HUES6 (cell line): ENCODE results near the gene BLVRB.
A peak's percentile ranks its signal among the peaks of the same experiment; 100 is the strongest.

Experiments used
- H3K27ac ChIP-seq: 2 replicates; pipeline ENCODE4 v1.7.0; 2013; ENCODE audit warnings: low read depth, mild to moderate bottlenecking, low read length, inconsistent platforms
- H3K27me3 ChIP-seq: 2 replicates; pipeline ENCODE4 v1.6.1; 2013; ENCODE audit warnings: low read length; ENCODE audit not compliant: control insufficient read depth, insufficient read depth
- H3K36me3 ChIP-seq: 2 replicates; pipeline ENCODE4 v1.6.1; 2013; ENCODE audit warnings: low read length; ENCODE audit not compliant: control insufficient read depth, insufficient read depth
- H3K4me1 ChIP-seq: 2 replicates; pipeline ENCODE4 v1.6.1; 2013; ENCODE audit warnings: low read length; ENCODE audit not compliant: control insufficient read depth, insufficient read depth
- H3K4me3 ChIP-seq: 2 replicates; pipeline ENCODE4 v1.5.1; 2013; ENCODE audit warnings: low read depth, low read length
- H3K9ac ChIP-seq: one replicate; pipeline ENCODE4 v1.6.1; 2013; ENCODE audit warnings: mild to moderate bottlenecking, low read length
- H3K9me3 ChIP-seq: 2 replicates; pipeline ENCODE4 v1.6.1; 2013; ENCODE audit warnings: low read depth, low read length; ENCODE audit not compliant: control insufficient read depth, insufficient read depth

The BLVRB gene

GRCh38 chr19:40420766-40421765 is 44.5 kb downstream of the BLVRB start:
- Histone ChIP-seq H3K27ac (peak overlapping the region; percentile 82), H3K9me3 (no peaks in the 10 kb centered on the region), H3K4me1 (peaks cover 15% of the 10 kb centered on the region; the same call in 1 of the 2 replicates), H3K27me3 (no peaks in the 10 kb centered on the region), H3K4me3 (peak overlapping the region; percentile 77), H3K9ac (peak overlapping the region; percentile 80), H3K36me3 (peaks cover 12% of the 10 kb centered on the region)

GRCh38 chr19:40420451-40420765 is 45.1 kb downstream of the BLVRB start:
- Histone ChIP-seq H3K36me3 (peaks cover 12% of the 10 kb centered on the region), H3K4me3 (peak overlapping the region; percentile 77), H3K27ac (no peak overlapping the region), H3K9me3 (no peaks in the 10 kb centered on the region), H3K4me1 (peaks cover 15% of the 10 kb centered on the region; the same call in 1 of the 2 replicates), H3K9ac (peak overlapping the region; percentile 80), H3K27me3 (no peaks in the 10 kb centered on the region)

DNA sequence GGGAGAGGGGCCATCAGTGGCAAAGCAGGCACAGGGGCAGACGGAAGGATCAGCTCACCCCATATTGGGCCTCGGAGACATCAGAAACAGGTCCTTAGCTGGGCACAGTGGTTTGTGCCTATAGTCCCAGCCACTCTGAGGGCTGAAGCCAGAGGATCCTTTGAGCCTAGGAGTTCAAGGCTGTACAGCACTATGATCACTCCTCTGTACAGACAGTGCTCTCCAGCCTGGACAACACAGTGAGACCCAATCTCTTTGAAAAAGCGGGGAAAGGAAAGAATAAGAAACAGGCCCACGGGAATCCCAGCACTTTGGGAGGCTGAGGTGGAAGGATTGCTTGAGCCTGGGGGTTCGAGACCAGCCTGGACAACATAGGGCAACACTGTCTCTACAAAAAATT is 45.8 kb downstream of the BLVRB start:
- H3K9me3 ChIP-seq: no peaks in the 10 kb centered on the region
- no peaks in the 10 kb centered on the region for H3K27me3 ChIP-seq
- H3K9ac ChIP-seq: no peak overlapping the region
- H3K36me3 ChIP-seq: peaks cover 12% of the 10 kb centered on the region
- no peak overlapping the region for H3K27ac ChIP-seq
- peaks cover 19% of the 10 kb centered on the region; the same call in 1 of the 2 replicates for H3K4me1 ChIP-seq
- H3K4me3 ChIP-seq: no peak overlapping the region

DNA sequence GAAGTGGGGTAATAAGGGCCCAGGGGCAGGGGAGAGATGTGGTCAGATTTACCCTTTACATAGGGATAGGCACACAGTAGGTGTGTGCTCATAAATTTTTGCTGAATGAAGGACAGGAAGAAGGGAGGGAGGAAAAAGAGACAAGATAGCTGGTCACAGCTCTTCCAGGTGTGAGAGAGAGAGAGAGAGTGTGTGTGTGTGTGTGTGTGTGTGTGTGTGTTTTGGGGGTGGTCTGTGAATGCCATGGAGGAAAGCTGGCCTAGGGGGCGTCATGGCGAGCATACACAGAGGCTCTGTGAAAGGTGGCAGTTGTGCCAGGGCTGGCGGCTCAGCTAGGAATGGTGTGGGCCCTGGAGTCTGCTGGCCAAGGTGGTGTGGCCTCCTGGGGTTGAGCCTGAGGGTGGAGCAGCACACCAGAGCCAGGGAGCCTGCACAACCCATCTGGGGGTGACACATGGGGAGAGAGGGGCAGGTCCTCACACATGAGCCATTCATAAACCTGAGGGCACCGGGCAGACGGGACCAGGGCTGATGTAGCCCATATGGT is 46.4 kb downstream of the BLVRB start:
- Histone ChIP-seq H3K9ac (no peak overlapping the region), H3K27ac (no peak overlapping the region), H3K4me3 (no peak overlapping the region), H3K36me3 (peaks cover 12% of the 10 kb centered on the region), H3K27me3 (no peaks in the 10 kb centered on the region), H3K9me3 (no peaks in the 10 kb centered on the region), H3K4me1 (peaks cover 16% of the 10 kb centered on the region; the same call in 1 of the 2 replicates)

DNA sequence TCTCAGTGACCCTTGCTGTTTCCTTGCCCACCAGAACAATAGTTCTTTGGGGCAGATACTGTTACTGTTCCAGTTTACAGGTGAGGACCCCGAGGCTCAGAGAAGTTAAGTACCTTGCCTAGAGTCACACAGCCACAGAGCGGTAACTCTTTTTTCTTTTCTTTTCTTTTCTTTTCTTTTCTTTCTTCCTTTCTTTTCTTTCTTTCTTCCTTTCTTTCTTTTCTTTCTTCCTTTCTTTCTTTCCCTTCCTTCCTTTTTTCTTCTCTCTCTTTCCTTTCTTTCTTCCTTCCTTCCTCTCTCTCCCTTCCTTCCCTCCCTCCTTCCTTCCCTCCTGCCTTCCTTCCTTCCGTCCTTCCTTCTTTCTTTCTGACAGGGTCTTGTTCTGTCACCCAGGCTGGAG is 47.5 kb downstream of the BLVRB start:
- Histone ChIP-seq H3K36me3 (peaks cover 9% of the 10 kb centered on the region), H3K9ac (no peak overlapping the region), H3K27me3 (no peaks in the 10 kb centered on the region), H3K4me3 (no peak overlapping the region), H3K9me3 (no peaks in the 10 kb centered on the region), H3K27ac (no peak overlapping the region), H3K4me1 (peaks cover 23% of the 10 kb centered on the region)

DNA sequence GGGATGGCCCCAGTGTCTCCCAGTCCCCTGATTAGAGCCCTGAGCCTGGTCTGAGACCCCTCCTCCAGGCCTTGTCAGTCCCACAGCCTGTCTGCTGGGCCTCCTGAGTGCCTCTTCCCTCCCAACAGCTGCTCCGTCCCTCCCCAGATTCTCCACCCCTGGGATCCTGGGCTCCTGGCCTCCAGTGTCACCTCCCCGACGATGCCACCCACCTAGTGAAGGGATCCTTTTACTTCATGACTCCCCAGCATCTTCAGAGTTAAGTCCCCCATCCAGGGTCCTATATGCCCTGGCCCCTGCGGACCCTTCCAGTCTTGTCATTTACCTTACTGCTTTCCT is 47.9 kb downstream of the BLVRB start:
- peaks cover 23% of the 10 kb centered on the region for H3K4me1 ChIP-seq
- no peak overlapping the region for H3K4me3 ChIP-seq
- H3K27me3 ChIP-seq: no peaks in the 10 kb centered on the region
- no peaks in the 10 kb centered on the region for H3K9me3 ChIP-seq
- H3K36me3 ChIP-seq: peaks cover 4% of the 10 kb centered on the region
- H3K9ac ChIP-seq: peak overlapping the region; percentile 13
- H3K27ac ChIP-seq: no peak overlapping the region

DNA sequence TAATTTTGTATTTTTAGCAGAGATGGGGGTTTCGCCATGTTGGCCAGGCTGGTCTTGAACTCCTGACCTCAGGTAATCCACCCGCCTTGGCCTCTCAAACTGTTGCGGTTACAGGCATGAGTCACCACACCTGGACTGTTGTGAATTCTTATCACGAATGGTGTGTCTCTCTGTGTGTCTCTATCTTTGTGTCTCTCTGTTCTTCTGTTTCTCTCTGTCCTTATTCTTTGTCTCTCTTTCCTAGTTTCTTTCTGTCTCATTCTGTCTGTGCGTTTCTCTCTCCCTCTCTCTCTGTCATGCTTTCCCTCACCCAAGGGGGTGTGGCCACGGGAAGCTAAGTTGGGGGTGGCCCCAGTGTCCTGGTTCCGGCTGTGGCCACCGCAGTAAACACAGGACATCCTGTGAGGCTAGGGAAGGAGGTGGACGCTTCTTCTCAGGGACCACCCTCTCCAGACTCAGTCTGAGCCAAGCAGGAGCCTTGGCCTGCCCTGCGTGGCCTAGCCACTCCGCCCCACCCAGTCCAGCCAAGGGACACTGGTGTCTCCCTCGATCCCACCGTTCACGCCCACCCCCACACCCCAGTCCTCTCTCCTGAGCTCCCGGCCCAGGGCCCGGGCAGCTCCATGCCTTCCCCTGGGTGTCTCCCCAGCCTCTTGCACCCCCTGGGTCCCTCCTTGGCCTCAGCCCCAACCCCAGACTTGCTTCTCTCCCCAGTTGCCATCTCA is 48.5 kb downstream of the BLVRB start:
- no peaks in the 10 kb centered on the region for H3K36me3 ChIP-seq
- H3K27ac ChIP-seq: no peak overlapping the region
- no peaks in the 10 kb centered on the region for H3K9me3 ChIP-seq
- peak overlapping the region; percentile 13 for H3K9ac ChIP-seq
- peaks cover 23% of the 10 kb centered on the region for H3K4me1 ChIP-seq
- H3K4me3 ChIP-seq: no peak overlapping the region
- H3K27me3 ChIP-seq: no peaks in the 10 kb centered on the region

DNA sequence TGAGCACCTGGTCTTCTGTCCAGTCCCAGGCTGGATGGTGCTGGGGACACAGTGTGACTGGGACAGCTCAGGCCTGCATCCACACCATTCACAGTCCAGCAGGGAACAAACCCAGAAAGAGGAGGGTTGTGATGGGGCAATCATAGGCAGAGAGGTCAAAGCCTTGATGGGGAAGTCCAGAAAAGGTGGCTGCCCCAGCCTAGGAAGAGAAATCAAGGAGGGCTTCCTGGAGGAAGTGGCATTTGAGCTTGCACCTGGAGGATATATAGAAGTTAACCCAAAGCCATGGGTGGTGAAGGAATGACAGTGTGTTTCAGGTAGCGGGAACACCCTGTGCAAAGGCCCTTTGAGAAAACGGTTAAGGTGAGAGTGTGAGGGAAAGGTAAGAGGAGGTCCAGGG is 49.8 kb downstream of the BLVRB start:
- peaks cover 35% of the 10 kb centered on the region for H3K4me1 ChIP-seq
- H3K9me3 ChIP-seq: no peaks in the 10 kb centered on the region
- H3K27me3 ChIP-seq: no peaks in the 10 kb centered on the region
- H3K4me3 ChIP-seq: no peak overlapping the region
- no peak overlapping the region for H3K9ac ChIP-seq
- no peaks in the 10 kb centered on the region for H3K36me3 ChIP-seq
- no peak overlapping the region for H3K27ac ChIP-seq

DNA sequence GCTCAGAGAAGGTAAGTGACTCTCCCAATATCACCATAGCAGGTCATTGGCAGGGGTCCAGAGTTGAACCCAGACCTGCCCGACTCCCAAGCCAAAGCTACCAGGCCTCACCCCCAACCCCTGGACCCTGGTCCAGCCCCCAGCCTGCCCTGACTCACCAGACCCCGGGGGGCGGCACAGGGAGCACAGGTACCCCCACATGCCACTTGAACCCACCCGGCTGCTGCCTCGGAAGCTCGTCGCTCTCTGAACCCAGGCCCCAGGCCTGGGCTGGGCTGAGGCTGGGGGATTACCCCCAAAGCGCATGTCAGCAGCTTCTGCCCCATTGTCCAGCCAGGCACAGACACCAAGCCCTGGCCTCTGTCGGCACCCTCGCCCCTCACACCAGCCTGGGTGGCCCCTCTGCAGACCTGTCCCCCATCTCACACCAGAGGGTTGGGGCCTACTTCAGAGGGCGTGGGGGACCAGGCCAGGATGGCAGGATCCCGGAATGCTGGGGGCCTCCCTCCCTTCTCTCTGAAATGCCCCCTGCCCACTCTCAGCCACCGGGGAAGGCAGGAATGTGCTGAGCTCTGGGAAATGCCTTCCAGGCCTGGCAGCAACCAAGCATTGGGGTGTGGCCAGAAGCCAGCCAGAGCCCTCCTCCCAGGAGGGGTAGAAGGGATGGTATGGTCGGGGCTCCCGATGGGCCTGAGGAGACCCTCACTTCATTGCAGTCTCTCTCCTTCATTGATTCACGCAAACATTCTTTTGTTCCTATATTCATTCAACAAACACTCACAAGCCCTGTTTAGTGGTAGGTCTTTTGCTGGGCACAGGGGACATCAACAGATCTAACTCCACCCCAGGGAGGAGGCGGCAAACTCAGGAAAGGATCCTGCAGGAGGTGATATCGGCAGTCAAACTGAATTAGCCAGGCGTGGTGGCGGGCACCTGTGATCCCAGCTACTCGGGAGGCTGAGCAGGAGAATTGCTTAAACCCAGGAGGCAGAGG is 50.7 kb downstream of the BLVRB start:
- no peak overlapping the region for H3K27ac ChIP-seq
- H3K9ac ChIP-seq: no peak overlapping the region
- H3K27me3 ChIP-seq: no peaks in the 10 kb centered on the region
- no peak overlapping the region for H3K4me3 ChIP-seq
- no peaks in the 10 kb centered on the region for H3K36me3 ChIP-seq
- no peaks in the 10 kb centered on the region for H3K9me3 ChIP-seq
- peaks cover 37% of the 10 kb centered on the region for H3K4me1 ChIP-seq

DNA sequence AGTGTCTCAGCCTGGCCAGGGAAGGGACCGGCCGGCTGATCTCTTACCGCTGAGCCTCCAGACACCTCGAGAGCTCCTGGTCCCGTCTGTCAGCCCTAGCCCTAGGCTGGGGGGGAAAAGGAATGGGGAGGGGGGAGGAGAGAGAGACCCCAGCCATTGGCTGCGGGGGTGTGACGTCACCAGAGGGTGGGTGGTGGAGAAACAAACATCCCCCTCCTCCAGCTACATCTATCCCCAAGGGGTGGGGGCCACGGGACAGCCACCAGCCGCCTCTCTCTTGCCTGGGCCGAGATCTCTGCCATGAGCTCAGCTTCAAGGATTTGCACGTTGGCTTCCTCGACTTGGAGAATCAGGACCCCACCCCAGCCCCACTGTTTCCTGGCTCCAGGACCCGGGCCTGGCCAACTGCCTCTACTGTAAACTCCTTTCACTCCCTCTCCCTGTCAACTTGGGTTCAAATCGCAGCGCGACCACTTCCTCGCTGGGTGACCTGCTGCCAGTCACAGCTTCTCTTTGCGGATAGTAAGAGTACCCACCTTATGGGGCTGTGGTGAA is 52.2 kb downstream of the BLVRB start, which contains the start of gene PRX:
Gene PRX (minus strand): TSS at position 88 of the 555 bp plus-strand sequence. CDS start 5,446 bp downstream, outside the sequence.
- H3K27me3 ChIP-seq: no peaks in the 10 kb centered on the region
- no peak within 1 kb of the TSS for H3K9ac ChIP-seq
- no peaks in the 10 kb centered on the region for H3K9me3 ChIP-seq
- H3K36me3 ChIP-seq: no peaks in the 10 kb centered on the region
- H3K4me1 ChIP-seq: peaks cover 40% of the 10 kb centered on the region
- no peak within 1 kb of the TSS for H3K27ac ChIP-seq
- peak within 1 kb of the TSS; percentile 26 for H3K4me3 ChIP-seq
